Measurements from ENCODE around the gene FAM136A.

FAM136A gene

GRCh38 chr2:70314640-70315039, 12.8 kb upstream of the FAM136A start:
- Histone ChIP-seq H3K9me3 (ENCODE audit: control insufficient read depth, low read length) (no peaks in the 10 kb centered on the region), H3K9ac (no peak overlapping the region), H2AFZ (no peak overlapping the region), H3K36me3 (ENCODE audit: control insufficient read depth, insufficient read depth, low read length) (no peaks in the 10 kb centered on the region), H3K27me3 (ENCODE audit: control insufficient read depth, insufficient read depth, low read length) (no peaks in the 10 kb centered on the region), H3K27ac (no peak overlapping the region), H3K4me2 (ENCODE audit: low read length) (no peak overlapping the region), H3K4me1 (no peaks in the 10 kb centered on the region), H3K79me2 (no peaks in the 10 kb centered on the region), H3K4me3 (ENCODE audit: low read depth, low read length) (no peak overlapping the region)
- TF ChIP-seq CTCF (IDR thresholded peaks at IDR 0.05), result no peak

- H3K9ac ChIP-seq, result no peak overlapping the region
- TF ChIP-seq CTCF (IDR thresholded peaks at IDR 0.05), result no peak
- no peaks in the 10 kb centered on the region for H3K9me3 ChIP-seq (ENCODE audit: control insufficient read depth, low read length)
- H2AFZ ChIP-seq, result no peak overlapping the region
- H3K4me2 ChIP-seq (ENCODE audit: low read length), result no peak overlapping the region
- H3K36me3 ChIP-seq (ENCODE audit: control insufficient read depth, insufficient read depth, low read length), result no peaks in the 10 kb centered on the region
- no peaks in the 10 kb centered on the region for H3K4me1 ChIP-seq
- H3K27me3 ChIP-seq (ENCODE audit: control insufficient read depth, insufficient read depth, low read length), result no peaks in the 10 kb centered on the region
- H3K27ac ChIP-seq, result no peak overlapping the region
- H3K4me3 ChIP-seq (ENCODE audit: low read depth, low read length), result no peak overlapping the region
- H3K79me2 ChIP-seq, result no peaks in the 10 kb centered on the region
These were observed 10.7 kb upstream of the FAM136A start for GRCh38 chr2:70312560-70312959.

GRCh38 chr2:70310899-70311298, 9.0 kb upstream of the FAM136A start:
- Histone ChIP-seq H3K4me3 (ENCODE audit: low read depth, low read length) (no peak overlapping the region), H3K9me3 (ENCODE audit: control insufficient read depth, low read length) (no peaks in the 10 kb centered on the region), H3K27ac (no peak overlapping the region), H3K4me1 (no peaks in the 10 kb centered on the region), H3K27me3 (ENCODE audit: control insufficient read depth, insufficient read depth, low read length) (no peaks in the 10 kb centered on the region), H3K9ac (no peak overlapping the region), H2AFZ (no peak overlapping the region), H3K36me3 (ENCODE audit: control insufficient read depth, insufficient read depth, low read length) (no peaks in the 10 kb centered on the region), H3K79me2 (no peaks in the 10 kb centered on the region), H3K4me2 (ENCODE audit: low read length) (no peak overlapping the region)
- no peak for TF ChIP-seq CTCF (IDR thresholded peaks at IDR 0.05)

GRCh38 chr2:70305531-70305930, 3.7 kb upstream of the FAM136A start:
- H2AFZ ChIP-seq, result no peak overlapping the region
- no peak overlapping the region for H3K4me2 ChIP-seq (ENCODE audit: low read length)
- H3K36me3 ChIP-seq (ENCODE audit: control insufficient read depth, insufficient read depth, low read length), result no peaks in the 10 kb centered on the region
- no peak for TF ChIP-seq CTCF (IDR thresholded peaks at IDR 0.05)
- no peaks in the 10 kb centered on the region for H3K27me3 ChIP-seq (ENCODE audit: control insufficient read depth, insufficient read depth, low read length)
- no peaks in the 10 kb centered on the region for H3K9me3 ChIP-seq (ENCODE audit: control insufficient read depth, low read length)
- H3K4me1 ChIP-seq, result peaks cover 6% of the 10 kb centered on the region
- H3K79me2 ChIP-seq, result no peaks in the 10 kb centered on the region
- no peak overlapping the region for H3K27ac ChIP-seq
- H3K9ac ChIP-seq, result no peak overlapping the region
- H3K4me3 ChIP-seq (ENCODE audit: low read depth, low read length), result no peak overlapping the region

DNA sequence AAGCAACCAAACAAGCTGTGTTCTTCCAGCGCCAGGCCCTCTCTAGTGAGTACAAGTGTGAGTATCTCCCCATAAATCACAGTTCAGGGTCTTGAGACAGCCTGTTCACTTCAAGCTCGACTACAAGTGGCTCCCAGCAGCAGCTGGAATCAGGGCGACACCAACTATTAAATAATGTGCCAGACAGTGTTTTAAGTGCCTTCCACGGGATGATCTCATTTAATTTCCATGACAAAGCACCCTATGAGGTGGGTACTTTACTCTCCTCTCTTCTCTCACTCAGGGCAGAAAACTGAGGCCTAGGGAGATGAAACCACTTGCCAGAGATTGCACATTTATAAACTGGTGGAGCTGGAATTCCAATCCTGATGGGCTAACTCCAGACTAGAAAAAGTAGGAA, 2.6 kb upstream of the FAM136A start:
- Histone ChIP-seq H3K79me2 (no peaks in the 10 kb centered on the region), H3K4me2 (ENCODE audit: low read length) (no peak overlapping the region), H3K36me3 (ENCODE audit: control insufficient read depth, insufficient read depth, low read length) (no peaks in the 10 kb centered on the region), H3K4me3 (ENCODE audit: low read depth, low read length) (no peak overlapping the region), H3K9ac (no peak overlapping the region), H3K9me3 (ENCODE audit: control insufficient read depth, low read length) (no peaks in the 10 kb centered on the region), H3K4me1 (peaks cover 6% of the 10 kb centered on the region), H3K27me3 (ENCODE audit: control insufficient read depth, insufficient read depth, low read length) (no peaks in the 10 kb centered on the region), H3K27ac (no peak overlapping the region), H2AFZ (no peak overlapping the region)
- no peak for TF ChIP-seq CTCF (IDR thresholded peaks at IDR 0.05)

Measured in parathyroid adenoma (tissue), 2 donors.